H1 (cell line): Measurements from ENCODE around the gene RHBDD2. TPM values are rescaled to one million over a fixed set of nuclear protein-coding genes. Genes with fewer than 3 reads are reported as not detected.

Experiments used
- CTCF ChIA-PET: fragments of 300-600 bp; sonication (Branson Sonifier 250); formaldehyde crosslinking; loops from one replicate; lab custom pipeline; 2021; ENCODE audit not compliant: partially characterized antibody; lab: Charles Lee
- POLR2A ChIA-PET: fragments of 300-600 bp; sonication (Branson Sonifier 250); formaldehyde crosslinking; loops from one replicate; lab custom pipeline; 2021; ENCODE audit warnings: inconsistent platforms; ENCODE audit not compliant: partially characterized antibody; lab: Charles Lee
- DNase-seq, 2 experiments: peaks; one replicate each; pipeline versions ENCODE4 v3.0.0 to v3.0.0-alpha.2; 2010 to 2022; ENCODE audit warnings: low spot score in 2 of 2, low read depth in 1 of 2, mixed read lengths in 1 of 2
- FAIRE-seq: peaks from 2 replicates; lab custom pipeline; 2011; peaks lifted over from hg19 to GRCh38; lab: Jason Lieb, UNC
- H2AFZ ChIP-seq: 2 replicates; pipeline ENCODE4 v1.8.1; 2012; ENCODE audit warnings: low read length, inconsistent platforms
- H2AK5ac ChIP-seq: 2 replicates; pipeline ENCODE4 v1.6.1; 2013; ENCODE audit warnings: low read depth, low read length
- H2BK120ac ChIP-seq: replicated peaks from 2 replicates; pipeline ENCODE3; 2013; ENCODE audit warnings: low read depth, low read length, inconsistent platforms
- H2BK12ac ChIP-seq: 2 replicates; pipeline ENCODE4 v1.6.1; 2013; ENCODE audit warnings: low read depth, low read length
- H2BK15ac ChIP-seq: 2 replicates; pipeline ENCODE4 v1.6.1; 2013; ENCODE audit warnings: low read length
- H2BK20ac ChIP-seq: 2 replicates; pipeline ENCODE4 v1.6.1; 2013; ENCODE audit warnings: low read length
- H2BK5ac ChIP-seq: 2 replicates; pipeline ENCODE4 v1.6.1; 2013; ENCODE audit warnings: low read depth, low read length
- H3K14ac ChIP-seq: 2 replicates; pipeline ENCODE4 v1.6.1; 2013; ENCODE audit warnings: inconsistent platforms; ENCODE audit not compliant: insufficient read length
- H3K18ac ChIP-seq: 2 replicates; pipeline ENCODE4 v1.6.1; 2013; ENCODE audit warnings: low read length; ENCODE audit errors: extremely low read depth
- H3K23ac ChIP-seq: 2 replicates; pipeline ENCODE4 v1.6.1; 2013; ENCODE audit warnings: inconsistent platforms; ENCODE audit not compliant: insufficient read length
- H3K23me2 ChIP-seq: 2 replicates; pipeline ENCODE4 v1.6.1; 2013; ENCODE audit warnings: low read depth, low read length
- H3K27ac ChIP-seq: 2 replicates; pipeline ENCODE4 v1.6.1; 2011; ENCODE audit warnings: low read depth, low read length, inconsistent platforms
- H3K27me3 ChIP-seq, 4 experiments: replicated peaks in 1 of 4; 1 replicate in 1 of 4; 2 replicates in 3 of 4; pipeline versions ENCODE4 v1.6.1 to v1.8.1; 2011 to 2013; ENCODE audit warnings: low read length in 3 of 4, mild to moderate bottlenecking in 3 of 4, inconsistent platforms in 2 of 4, mixed read lengths in 2 of 4, moderate library complexity in 1 of 4; ENCODE audit not compliant: control insufficient read depth in 3 of 4, insufficient read depth in 3 of 4; ENCODE audit errors: extremely low read depth in 1 of 4
- H3K36me3 ChIP-seq, 4 experiments: 2 replicates each; pipeline versions ENCODE4 v1.6.1 to v1.8.1; 2011 to 2013; ENCODE audit warnings: mild to moderate bottlenecking in 4 of 4, low read length in 3 of 4, moderate library complexity in 2 of 4, control low read depth in 1 of 4, inconsistent platforms in 1 of 4; ENCODE audit not compliant: insufficient read depth in 4 of 4, control insufficient read depth in 2 of 4
- H3K4ac ChIP-seq: replicated peaks from 2 replicates; pipeline ENCODE3; 2013; ENCODE audit warnings: low read length, low read depth, mixed read lengths, inconsistent platforms; ENCODE audit not compliant: insufficient read length
- H3K4me1 ChIP-seq, 4 experiments: replicated peaks in 1 of 4; 1 replicate in 1 of 4; 2 replicates in 3 of 4; pipeline versions ENCODE4 v1.6.1 to v1.8.1; 2011 to 2013; ENCODE audit warnings: low read length in 3 of 4, inconsistent platforms in 2 of 4, mixed read lengths in 1 of 4; ENCODE audit not compliant: insufficient read depth in 4 of 4, control insufficient read depth in 3 of 4
- H3K4me2 ChIP-seq, 2 experiments: 2 replicates each; pipeline versions ENCODE4 v1.6.1 to v1.8.1; 2011 to 2013; ENCODE audit warnings: low read depth in 2 of 2, low read length in 2 of 2, control low read depth in 1 of 2, inconsistent platforms in 1 of 2, mild to moderate bottlenecking in 1 of 2; ENCODE audit not compliant: insufficient read depth in 1 of 2
- H3K4me3 ChIP-seq, 4 experiments: fragments of 200-600, 300-600 bp in 1 of 4; sonication (generic), shearing (Covaris generic), sonication (Bioruptor Twin) in 1 of 4; 2 replicates each; pipeline versions ENCODE4 v1.5.1 to v1.8.1; 2011 to 2016; ENCODE audit warnings: low read length in 4 of 4, low read depth in 3 of 4, control low read depth in 2 of 4, inconsistent platforms in 2 of 4, mild to moderate bottlenecking in 2 of 4, mixed read lengths in 1 of 4, moderate library complexity in 1 of 4; ENCODE audit not compliant: insufficient read depth in 2 of 4; ENCODE audit errors: extremely low read depth in 1 of 4
- H3K56ac ChIP-seq: replicated peaks from 2 replicates; pipeline ENCODE3; 2013; ENCODE audit warnings: low read depth, mild to moderate bottlenecking, mixed read lengths, low read length, inconsistent platforms; ENCODE audit not compliant: insufficient read length
- H3K79me1 ChIP-seq: 2 replicates; pipeline ENCODE4 v1.6.1; 2013; ENCODE audit warnings: low read depth, low read length, control low read depth
- H3K79me2 ChIP-seq, 2 experiments: 2 replicates each; pipeline versions ENCODE4 v1.6.1 to v1.8.1; 2012 to 2013; ENCODE audit warnings: low read length in 2 of 2, mild to moderate bottlenecking in 2 of 2, inconsistent platforms in 1 of 2; ENCODE audit not compliant: insufficient read depth in 2 of 2, control insufficient read depth in 1 of 2
- H3K9ac ChIP-seq, 4 experiments: replicated peaks in 1 of 4; 1 replicate in 1 of 4; 2 replicates in 3 of 4; pipeline versions ENCODE4 v1.6.1 to v1.8.1; 2011 to 2013; ENCODE audit warnings: low read depth in 3 of 4, low read length in 3 of 4, control low read depth in 2 of 4, mild to moderate bottlenecking in 2 of 4, moderate library complexity in 2 of 4, inconsistent platforms in 1 of 4; ENCODE audit errors: extremely low read depth in 1 of 4
- H3K9me3 ChIP-seq, 2 experiments: 2 replicates each; pipeline versions ENCODE4 v1.6.1 to v1.8.1; 2012 to 2013; ENCODE audit warnings: mild to moderate bottlenecking in 2 of 2, moderate library complexity in 2 of 2, control low read depth in 1 of 2, inconsistent platforms in 1 of 2, low read depth in 1 of 2, low read length in 1 of 2, mixed read lengths in 1 of 2; ENCODE audit not compliant: insufficient read depth in 2 of 2
- H4K20me1 ChIP-seq, 2 experiments: replicated peaks in 1 of 2; 2 replicates each; pipeline versions ENCODE3 to v1.8.1; 2011 to 2013; ENCODE audit warnings: inconsistent platforms in 2 of 2, low read length in 2 of 2, mild to moderate bottlenecking in 1 of 2; ENCODE audit not compliant: insufficient read depth in 2 of 2, control insufficient read depth in 1 of 2
- H4K5ac ChIP-seq: 2 replicates; pipeline ENCODE4 v1.6.1; 2013; ENCODE audit warnings: low read length, low read depth, mixed read lengths, inconsistent platforms; ENCODE audit not compliant: insufficient read length
- H4K8ac ChIP-seq: 2 replicates; pipeline ENCODE4 v1.8.0; 2013; ENCODE audit warnings: mild to moderate bottlenecking, moderate library complexity, low read length, inconsistent platforms; ENCODE audit not compliant: insufficient read depth; ENCODE audit errors: extremely low read depth
- H4K91ac ChIP-seq: replicated peaks from 2 replicates; pipeline ENCODE3; 2013; ENCODE audit warnings: low read length, mixed read lengths, inconsistent platforms; ENCODE audit not compliant: insufficient read length
- ATF2 ChIP-seq: IDR thresholded peaks from 2 replicates; pipeline ENCODE4 v1.6.1; 2012; ENCODE audit warnings: low read length, inconsistent platforms
- BACH1 ChIP-seq: IDR thresholded peaks from 2 replicates; pipeline ENCODE4 v1.6.1; 2012; ENCODE audit warnings: low read length, improper control_type of control experiment
- BCL11A ChIP-seq, 2 experiments: IDR thresholded peaks; one replicate each; pipeline ENCODE4 v1.6.1; 2011; ENCODE audit warnings: low read depth in 2 of 2, low read length in 2 of 2, mild to moderate bottlenecking in 2 of 2
- EZH2 ChIP-seq: fragments of 200-600 bp; sonication (generic); IDR thresholded peaks from 2 replicates; pipeline ENCODE4 v1.7.1; 2012; ENCODE audit warnings: low read depth, mild to moderate bottlenecking, moderate library complexity, low read length, inconsistent platforms; ENCODE audit not compliant: severe bottlenecking
- PHF8 ChIP-seq: fragments of 200-600 bp; sonication (generic); conservative IDR thresholded peaks from 2 replicates; pipeline ENCODE4 v1.7.1; 2012; ENCODE audit warnings: low read depth, mild to moderate bottlenecking, inconsistent platforms, low read length, moderate library complexity
- POU5F1 ChIP-seq: IDR thresholded peaks from 2 replicates; pipeline ENCODE4 v1.6.1; 2011; ENCODE audit warnings: low read depth, mild to moderate bottlenecking, low read length, moderate library complexity
- RFX5 ChIP-seq: IDR thresholded peaks from 2 replicates; pipeline ENCODE4 v1.6.1; 2011; ENCODE audit warnings: low read depth, low read length, improper control_type of control experiment, borderline replicate concordance
- RXRA ChIP-seq: IDR thresholded peaks from 2 replicates; pipeline ENCODE4 v1.6.1; 2011; ENCODE audit warnings: low read depth, mild to moderate bottlenecking, low read length, moderate library complexity; ENCODE audit not compliant: insufficient read depth
- YY1 ChIP-seq: IDR thresholded peaks from 2 replicates; pipeline ENCODE4 v1.6.1; 2011; ENCODE audit warnings: low read depth, mild to moderate bottlenecking, low read length
- ZNF274 ChIP-seq: IDR thresholded peaks from 2 replicates; pipeline ENCODE4 v1.7.0; 2012; ENCODE audit warnings: low read length, borderline replicate concordance; ENCODE audit errors: extremely low read depth
- WGBS, 2 experiments: shearing (Covaris generic) in 1 of 2; methylation state at CpG; one replicate each; pipeline versions ENCODE4 v1.1.6 to v1.1.7; 2013 to 2015; ENCODE audit warnings: low lambda C conversion rate in 2 of 2, mixed read lengths in 2 of 2, inconsistent platforms in 1 of 2, low coverage in 1 of 2, missing lambda C conversion rate in 1 of 2; ENCODE audit not compliant: insufficient replicate concordance in 2 of 2, insufficient coverage in 1 of 2, insufficient read length in 1 of 2; ENCODE audit errors: extremely low coverage in 1 of 2, missing lambda C conversion rate in 1 of 2; 5-methylcytosine and 5-hydroxymethylcytosine counted together
- polyA plus RNA-seq, 7 experiments: library from polyadenylated mRNA; depleted of rRNA in 3 of 7; stranded (reverse) in 5 of 7; unstranded in 2 of 7; fragments of >200 nt in 5 of 7; fragments of 200-250 nt in 2 of 7; gene quantifications; 1 replicate in 5 of 7; 2 replicates in 1 of 7; 4 replicates in 1 of 7; pipeline versions ENCODE4 v1.2.1 to v1.2.3, GENCODE V29; 2011 to 2013; ENCODE audit warnings: missing spikeins in 2 of 7, mixed read lengths in 2 of 7
- total RNA-seq: library from RNA; stranded (reverse); fragmentation: NEBNext Ultra II Directional; extraction: Animal tissue kit (Norgen Biotek cat#: 25700); gene quantifications from 2 replicates; pipeline ENCODE4 v1.2.1, GENCODE V29; 2021

Gene RHBDD2
- total and polyA plus RNA-seq, 2 of the 8 experiments (the other 6 are each of a cell fraction or from before 2014, with no cell fraction given) = 28.3 to 65.5 TPM

GRCh38 chr7:75922966-75923603, 44.3 kb downstream of the RHBDD2 start:
- H3K27ac ChIP-seq = no peak overlapping the region
- no peak overlapping the region for H2BK12ac ChIP-seq
- no peak for TF ChIP-seq EZH2
- TF ChIP-seq BCL11A (IDR thresholded peaks at IDR 0.05; ENCODE audit: low read depth in 2 of 2, low read length in 2 of 2) = no peak
- no peak for TF ChIP-seq ZNF274
- TF ChIP-seq RXRA = no peak
- no peak for TF ChIP-seq BACH1
- TF ChIP-seq YY1 = no peak
- TF ChIP-seq POU5F1 = no peak
- TF ChIP-seq RFX5 = no peak
- no peak for TF ChIP-seq PHF8
- no peak for TF ChIP-seq ATF2

More at GRCh38 chr7:75922966-75923603, 44.3 kb downstream of the RHBDD2 start:
- H3K27me3 ChIP-seq = no peaks in the 10 kb centered on the region
- 97% methylated on average over 9 of the region's 9 CpGs; no CpG with 5 or more reads in 1 of the 2 experiments for WGBS, 2 experiments
- H3K18ac ChIP-seq = no peak overlapping the region
- H3K79me1 ChIP-seq = peaks cover 24% of the 10 kb centered on the region
- no peak overlapping the region for H2BK15ac ChIP-seq
- no peak overlapping the region for H3K56ac ChIP-seq
- H3K4ac ChIP-seq = no peak overlapping the region
- H2BK20ac ChIP-seq = no peak overlapping the region
- no peak overlapping the region for H2BK5ac ChIP-seq
- no peak overlapping the region for H2BK120ac ChIP-seq
- H2AFZ ChIP-seq = no peak overlapping the region
- H3K4me2 ChIP-seq = no peak overlapping the region
- peaks cover 0 to 3% (median 1%) of the 10 kb centered on the region in 4 experiments; a peak in 2 of 8 replicates for H3K36me3 ChIP-seq
- no peak overlapping the region for H4K91ac ChIP-seq
- H3K14ac ChIP-seq = no peak overlapping the region
- no peak overlapping the region for H3K4me3 ChIP-seq
- FAIRE-seq (no peak), DNase-seq (no peak)
- H3K4me1 ChIP-seq = peaks cover 2 to 3% (median 3%) of the 10 kb centered on the region in 4 experiments; a peak in 4 of 7 replicates
- ChIA-PET POLR2A (interaction anchor here (4.7 kb wide), 1 partner anchor 7 kb away, joined by 31 read pairs; the partner anchor contains the start of gene POR), CTCF (interaction anchor here (1.0 to 1.9 kb wide), 2 partner anchors 15 to 97 kb away, joined by 3 to 5 read pairs; no protein-coding TSS in a partner anchor)
- H4K5ac ChIP-seq = no peak overlapping the region
- no peak overlapping the region for H3K9ac ChIP-seq
- H4K20me1 ChIP-seq = peaks cover 13 to 37% of the 10 kb centered on the region in 2 experiments
- no peak overlapping the region for H3K23ac ChIP-seq
- H3K23me2 ChIP-seq = 0 out of 2 replicates have a peak, but pooled peaks cover 2% of the 10 kb centered on the region
- H3K79me2 ChIP-seq = peaks cover 46 to 86% of the 10 kb centered on the region in 2 experiments
- no peak overlapping the region for H4K8ac ChIP-seq
- H3K9me3 ChIP-seq = no peaks in the 10 kb centered on the region
- H2AK5ac ChIP-seq = no peak overlapping the region
